Esophagus muscularis mucosa (tissue), 4 donors: Measurements from ENCODE around the gene OBSCN. TPM values are rescaled to one million over a fixed set of nuclear protein-coding genes. Genes with fewer than 3 reads are reported as not detected.

Experiments
- DNase-seq: peaks from one replicate; pipeline ENCODE4 v3.0.0-alpha.2; 2017; ENCODE audit errors: extremely low spot score
- H3K27ac ChIP-seq, 4 donors: fragments of 200-600 bp; sonication (generic); replicated peaks in 1 of 4; 1 replicate in 3 of 4; 2 replicates in 1 of 4; pipeline ENCODE4 v1.5.1; 2016 to 2019; ENCODE audit warnings: mild to moderate bottlenecking in 1 of 4
- H3K27me3 ChIP-seq, 4 donors: fragments of 200-600 bp; sonication (generic); one replicate each; pipeline versions ENCODE4 v1.5.1 to v1.6.0; 2016 to 2019
- H3K36me3 ChIP-seq, 4 donors: fragments of 200-600 bp; sonication (generic); one replicate each; pipeline ENCODE4 v1.5.1; 2016 to 2019
- H3K4me1 ChIP-seq, 4 donors: fragments of 200-600 bp; sonication (generic); one replicate each; pipeline ENCODE4 v1.5.1; 2016 to 2019
- H3K4me3 ChIP-seq, 4 donors: fragments of 200-600 bp; sonication (generic); 1 replicate in 2 of 4; 2 replicates in 2 of 4; pipeline ENCODE4 v1.5.1; 2016 to 2019; ENCODE audit warnings: mild to moderate bottlenecking in 4 of 4, moderate library complexity in 1 of 4
- H3K9me3 ChIP-seq, 4 donors: fragments of 200-600 bp; sonication (generic); 1 replicate in 3 of 4; 2 replicates in 1 of 4; pipeline ENCODE4 v1.5.1; 2016 to 2019
- EP300 ChIP-seq: sonication (generic); formaldehyde crosslinking; IDR thresholded peaks from one replicate; pipeline ENCODE4 v1.6.1; 2017; ENCODE audit warnings: antibody characterized with exemption
- POLR2A ChIP-seq: fragments of 450-650 bp; IDR thresholded peaks from one replicate; pipeline ENCODE4 v1.6.1; 2017; ENCODE audit warnings: antibody characterized with exemption, moderate library complexity, mild to moderate bottlenecking, low read depth
- POLR2AphosphoS5 ChIP-seq, 2 donors: sonication (generic); formaldehyde crosslinking; IDR thresholded peaks; one replicate each; pipeline ENCODE4 v1.6.1; 2017; ENCODE audit warnings: antibody characterized with exemption in 2 of 2
- WGBS: methylation state at CpG from one replicate; pipeline ENCODE4 v1.1.5; 2018; 5-methylcytosine and 5-hydroxymethylcytosine counted together
- intact Hi-C: fragments of 100-400 bp; cut with DNase I; formaldehyde crosslinking; loops from one replicate; pipeline ENCODE4 v1.15.1; 2023
- total RNA-seq, 4 donors: library from RNA; depleted of rRNA; stranded (reverse); fragments of >200 nt; gene quantifications; one replicate each; pipeline versions ENCODE4 v1.1.0 to v1.2.1, GENCODE V29; 2016
- TF ChIP-seq, protein P1 (sequence below), 3 experiments: fragments of 200-600 bp in 2 of 3; fragments of 450-650 bp in 1 of 3; sonication (generic) in 2 of 3; IDR thresholded peaks; one replicate each; pipeline ENCODE4 v1.5.1; 2017 to 2019; ENCODE audit warnings: antibody characterized with exemption in 3 of 3, mild to moderate bottlenecking in 2 of 3, moderate library complexity in 1 of 3

Gene OBSCN
- total RNA-seq, 4 donors from 2014 or later, result 12.6 to 31.4 (median 17.8) TPM

DNA sequence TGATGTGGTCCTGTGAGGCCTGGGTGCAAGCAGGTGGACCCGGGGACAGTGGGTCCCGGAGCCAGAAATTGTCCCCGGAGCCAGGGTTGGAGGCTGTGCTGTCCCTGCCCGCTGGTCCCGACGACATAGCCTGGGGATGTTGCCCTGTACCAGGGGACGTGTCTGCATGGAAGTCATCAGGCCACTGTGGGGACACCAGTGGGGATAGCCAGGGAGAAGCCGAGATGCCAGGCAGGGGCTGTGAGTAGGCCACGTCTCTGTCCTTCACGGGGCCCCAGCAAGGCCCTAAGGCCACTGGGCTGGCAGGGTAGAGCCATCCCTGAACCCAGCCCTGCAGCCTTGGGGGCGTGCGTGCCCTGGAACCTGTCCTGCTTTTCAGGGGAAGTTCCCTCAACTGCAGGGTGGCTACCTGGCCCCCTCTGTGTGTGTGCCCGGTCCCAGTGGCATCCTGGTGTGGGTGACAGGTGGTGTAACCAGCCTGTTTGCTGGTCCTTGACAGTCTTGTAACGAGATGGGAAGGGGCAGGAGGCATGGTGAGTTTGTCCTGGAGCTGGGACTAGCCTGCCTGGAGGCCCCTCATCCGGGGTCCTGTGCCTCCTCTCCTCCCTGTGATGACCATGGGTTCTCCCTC is 73.2 kb downstream of the OBSCN start:
- no CpG with 5 or more reads among the region's 15 CpGs for WGBS
- Histone ChIP-seq H3K27me3 (no peaks in the 10 kb centered on the region), H3K9me3 (no peaks in the 10 kb centered on the region), H3K4me1 (peaks cover 4 to 10% (median 8%) of the 10 kb centered on the region in 4 donors), H3K27ac (no peak overlapping the region), H3K36me3 (peaks cover 0 to 95% (median 50%) of the 10 kb centered on the region in 4 donors), H3K4me3 (no peak overlapping the region)
- TF ChIP-seq, protein P1, sequence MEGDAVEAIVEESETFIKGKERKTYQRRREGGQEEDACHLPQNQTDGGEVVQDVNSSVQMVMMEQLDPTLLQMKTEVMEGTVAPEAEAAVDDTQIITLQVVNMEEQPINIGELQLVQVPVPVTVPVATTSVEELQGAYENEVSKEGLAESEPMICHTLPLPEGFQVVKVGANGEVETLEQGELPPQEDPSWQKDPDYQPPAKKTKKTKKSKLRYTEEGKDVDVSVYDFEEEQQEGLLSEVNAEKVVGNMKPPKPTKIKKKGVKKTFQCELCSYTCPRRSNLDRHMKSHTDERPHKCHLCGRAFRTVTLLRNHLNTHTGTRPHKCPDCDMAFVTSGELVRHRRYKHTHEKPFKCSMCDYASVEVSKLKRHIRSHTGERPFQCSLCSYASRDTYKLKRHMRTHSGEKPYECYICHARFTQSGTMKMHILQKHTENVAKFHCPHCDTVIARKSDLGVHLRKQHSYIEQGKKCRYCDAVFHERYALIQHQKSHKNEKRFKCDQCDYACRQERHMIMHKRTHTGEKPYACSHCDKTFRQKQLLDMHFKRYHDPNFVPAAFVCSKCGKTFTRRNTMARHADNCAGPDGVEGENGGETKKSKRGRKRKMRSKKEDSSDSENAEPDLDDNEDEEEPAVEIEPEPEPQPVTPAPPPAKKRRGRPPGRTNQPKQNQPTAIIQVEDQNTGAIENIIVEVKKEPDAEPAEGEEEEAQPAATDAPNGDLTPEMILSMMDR (IDR thresholded peaks at IDR 0.05), result no peak
- TF ChIP-seq EP300, result no peak
- no peak for TF ChIP-seq POLR2AphosphoS5 (IDR thresholded peaks at IDR 0.05)
- TF ChIP-seq POLR2A, result no peak
- DNase-seq, result no peak
- intact Hi-C loops, result no loop called here

DNA sequence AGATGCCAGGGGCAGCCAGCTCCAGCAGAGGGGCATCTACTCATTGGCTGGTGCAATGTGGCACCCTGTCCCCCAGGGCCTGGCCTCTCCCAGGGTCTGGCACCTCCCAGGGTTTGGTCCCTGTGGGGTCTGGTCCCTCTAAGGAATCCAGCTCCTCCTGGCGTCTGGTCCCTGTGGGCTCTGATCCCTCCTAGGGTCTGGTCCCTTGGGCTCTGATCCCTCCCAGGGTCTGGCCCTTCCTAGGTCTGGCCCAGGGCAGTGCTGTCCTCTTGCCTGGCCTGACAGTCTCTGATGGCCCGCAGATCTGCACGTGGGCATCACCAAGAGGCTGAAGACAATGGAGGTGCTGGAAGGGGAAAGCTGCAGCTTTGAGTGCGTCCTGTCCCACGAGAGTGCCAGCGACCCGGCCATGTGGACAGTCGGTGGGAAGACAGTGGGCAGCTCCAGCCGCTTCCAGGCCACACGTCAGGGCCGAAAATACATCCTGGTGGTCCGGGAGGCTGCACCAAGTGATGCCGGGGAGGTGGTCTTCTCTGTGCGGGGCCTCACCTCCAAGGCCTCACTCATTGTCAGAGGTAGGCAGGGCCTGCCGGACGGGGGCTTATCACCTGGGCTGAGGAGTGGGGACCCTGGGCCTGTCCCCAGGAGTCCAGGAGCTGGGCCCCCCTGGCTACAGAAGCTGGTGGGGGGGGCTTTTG is 73.9 kb downstream of the OBSCN start:
- WGBS, result 85% methylated on average over 12 of the region's 16 CpGs
- TF ChIP-seq, protein P1 (IDR thresholded peaks at IDR 0.05), result no peak
- TF ChIP-seq EP300 (no peak), POLR2A (no peak), POLR2AphosphoS5 (IDR thresholded peaks at IDR 0.05) (no peak)
- Histone ChIP-seq H3K9me3 (no peaks in the 10 kb centered on the region), H3K27ac (no peak overlapping the region), H3K4me1 (peaks cover 0 to 3% (median 1%) of the 10 kb centered on the region in 4 donors), H3K36me3 (peaks cover 0 to 97% (median 56%) of the 10 kb centered on the region in 4 donors), H3K4me3 (no peak overlapping the region), H3K27me3 (no peaks in the 10 kb centered on the region)
- intact Hi-C loops, result no loop called here
- DNase-seq, result no peak

GRCh38 chr1:228282329-228283042 is 74.6 kb downstream of the OBSCN start:
- TF ChIP-seq, protein P1 (IDR thresholded peaks at IDR 0.05), result no peak
- no peak for TF ChIP-seq EP300
- no peak for TF ChIP-seq POLR2A
- TF ChIP-seq POLR2AphosphoS5 (IDR thresholded peaks at IDR 0.05), result no peak
- Histone ChIP-seq H3K9me3 (no peaks in the 10 kb centered on the region), H3K27me3 (no peaks in the 10 kb centered on the region), H3K27ac (no peak overlapping the region), H3K4me1 (no peaks in the 10 kb centered on the region), H3K4me3 (no peak overlapping the region), H3K36me3 (peaks cover 0 to 97% (median 58%) of the 10 kb centered on the region in 4 donors)
- no peak for DNase-seq
- intact Hi-C loops, result no loop called here
- 87% methylated on average over 7 of the region's 17 CpGs for WGBS

- H3K4me1 ChIP-seq, result no peaks in the 10 kb centered on the region
- TF ChIP-seq POLR2A, result no peak
- TF ChIP-seq, protein P1 (IDR thresholded peaks at IDR 0.05), result no peak
- no peak for TF ChIP-seq POLR2AphosphoS5 (IDR thresholded peaks at IDR 0.05)
- TF ChIP-seq EP300, result no peak
- no peaks in the 10 kb centered on the region for H3K27me3 ChIP-seq
- peaks cover 0 to 97% (median 60%) of the 10 kb centered on the region in 4 donors for H3K36me3 ChIP-seq
- H3K4me3 ChIP-seq, result no peak overlapping the region
- 90% methylated on average over 19 of the region's 22 CpGs for WGBS
- H3K27ac ChIP-seq, result no peak overlapping the region
- H3K9me3 ChIP-seq, result no peaks in the 10 kb centered on the region
- DNase-seq, result no peak
- intact Hi-C loops, result no loop called here
Measured at GRCh38 chr1:228283043-228283371, 75.2 kb downstream of the OBSCN start.
